Epithelial cell of prostate (primary cell): Measurements from ENCODE around the gene RNF41.

Experiments used
- DNase-seq: peaks from one replicate; pipeline ENCODE4 v3.0.0-alpha.2; 2011; ENCODE audit warnings: low read depth, low spot score
- H3K27ac ChIP-seq: fragments of 450-650 bp; 2 replicates; pipeline ENCODE4 v1.5.1; 2017; ENCODE audit warnings: mild to moderate bottlenecking

The RNF41 gene

GRCh38 chr12:56247923-56248322, 26.2 kb upstream of the RNF41 start:
- no peak for DNase-seq
- no peak overlapping the region for H3K27ac ChIP-seq

DNA sequence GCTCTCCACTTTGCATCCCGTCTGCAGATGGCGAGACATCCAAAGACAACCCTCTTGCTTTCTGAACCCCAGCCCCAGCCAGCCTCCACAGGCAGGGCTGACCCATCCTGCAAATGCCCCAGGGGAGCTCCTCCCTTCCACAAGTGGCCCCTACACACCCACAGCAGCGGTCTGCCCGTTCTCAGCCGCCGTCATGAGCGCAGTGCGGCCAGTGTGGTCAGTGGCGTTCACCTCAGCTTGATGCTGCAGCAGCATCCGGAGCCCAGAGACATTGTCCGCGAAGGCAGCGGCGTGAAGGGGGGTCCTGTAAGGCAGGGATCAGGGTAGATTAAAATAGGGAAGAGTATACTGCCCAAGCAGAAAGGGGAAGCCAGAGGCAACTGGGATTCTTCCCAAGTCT, 22.8 kb upstream of the RNF41 start:
- DNase-seq: no peak

DNA sequence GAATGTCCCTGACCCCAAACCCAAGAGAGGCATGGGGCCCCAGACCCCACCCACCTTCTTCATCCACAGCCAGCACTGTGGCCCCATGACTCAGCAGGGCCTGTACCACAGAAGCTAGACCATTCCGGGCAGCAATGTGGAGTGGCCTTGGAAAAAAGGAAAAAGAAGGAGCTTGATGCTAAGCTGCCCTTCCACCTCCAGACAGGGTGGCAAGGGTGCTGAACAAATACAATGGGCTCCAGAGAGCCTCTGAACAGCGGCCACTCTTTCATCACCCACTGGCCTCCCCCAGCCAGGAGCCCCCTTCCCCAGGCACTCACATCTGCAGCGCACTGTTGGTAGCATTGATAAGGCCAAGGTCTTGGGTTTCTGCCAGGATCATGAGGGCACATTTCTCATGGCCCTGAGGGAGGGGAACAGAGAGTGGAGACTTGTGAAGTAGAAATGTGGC, 22.0 kb upstream of the RNF41 start:
- no peak overlapping the region for H3K27ac ChIP-seq
- no peak for DNase-seq

More for the DNA sequence above, 22.8 kb upstream of the RNF41 start:
- no peak overlapping the region for H3K27ac ChIP-seq

- no peak for DNase-seq
- H3K27ac ChIP-seq: no peak overlapping the region
Measured at GRCh38 chr12:56242986-56243385, 21.3 kb upstream of the RNF41 start.

DNA sequence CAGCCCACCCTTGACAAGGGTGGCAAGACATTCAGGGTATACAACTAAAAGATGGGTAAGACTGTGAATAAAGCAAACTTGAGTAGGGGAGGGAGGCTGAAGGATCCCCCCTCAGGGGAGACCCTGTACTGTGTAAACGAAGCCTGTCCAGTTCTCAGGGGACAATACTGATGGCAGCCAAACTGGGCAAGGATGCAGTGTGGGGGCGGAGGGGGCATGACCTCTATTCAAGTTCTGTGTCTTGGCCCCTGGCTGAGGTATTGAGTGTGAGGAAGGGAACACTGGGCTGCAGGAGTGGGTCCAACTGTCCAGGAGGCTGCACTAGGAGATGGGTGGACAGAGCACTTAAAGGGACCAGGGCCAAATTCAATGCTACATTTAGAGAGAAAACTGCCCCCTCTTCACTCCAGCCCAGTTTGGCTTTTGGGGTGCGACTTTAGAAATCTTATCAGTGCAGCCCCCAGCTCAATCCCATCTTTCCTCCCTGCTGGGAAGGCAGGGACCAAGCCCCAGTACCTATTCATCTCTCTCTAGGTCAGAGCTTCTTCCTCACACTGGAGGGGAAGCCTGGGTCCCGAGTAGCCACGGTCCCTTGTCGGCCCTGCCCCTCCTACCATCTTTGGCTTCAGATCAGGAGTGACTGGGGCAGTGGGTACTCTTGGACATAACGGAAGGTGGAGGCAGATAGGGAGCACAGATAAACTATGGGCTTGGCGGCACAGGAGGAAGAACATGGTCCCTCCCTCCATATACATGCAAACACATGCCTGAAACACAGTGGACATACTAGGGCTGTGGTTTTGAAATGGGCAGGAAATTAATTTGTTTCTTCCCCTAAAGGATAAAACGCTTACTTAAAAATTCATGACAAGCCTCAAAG, 19.9 kb upstream of the RNF41 start:
- H3K27ac ChIP-seq: no peak overlapping the region
- DNase-seq: no peak

DNA sequence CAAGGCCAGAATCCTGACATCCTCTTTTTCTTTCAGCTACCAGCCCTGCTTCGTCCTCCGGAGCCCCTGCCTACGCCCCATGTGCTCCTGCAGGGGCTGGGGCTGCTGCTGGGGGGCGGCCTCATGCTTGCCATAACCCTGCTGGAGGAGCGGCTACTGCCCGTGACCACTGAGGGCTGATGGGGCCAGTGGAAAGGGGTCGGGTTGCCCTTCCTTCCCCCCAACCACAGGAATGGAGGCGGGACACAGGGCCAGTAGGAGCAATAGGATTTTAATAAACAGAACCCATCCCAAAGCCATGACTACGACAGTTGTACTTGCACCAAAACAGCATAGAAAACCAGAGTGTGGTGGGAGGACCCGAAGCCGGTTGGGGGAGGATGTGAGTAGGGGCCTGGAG, 15.8 kb upstream of the RNF41 start:
- no peak overlapping the region for H3K27ac ChIP-seq
- DNase-seq: no peak

- DNase-seq: no peak
- H3K27ac ChIP-seq: no peak overlapping the region
Measured at GRCh38 chr12:56236985-56237384, 15.3 kb upstream of the RNF41 start.

GRCh38 chr12:56236091-56236490, 14.4 kb upstream of the RNF41 start:
- no peak for DNase-seq
- no peak overlapping the region for H3K27ac ChIP-seq

DNA sequence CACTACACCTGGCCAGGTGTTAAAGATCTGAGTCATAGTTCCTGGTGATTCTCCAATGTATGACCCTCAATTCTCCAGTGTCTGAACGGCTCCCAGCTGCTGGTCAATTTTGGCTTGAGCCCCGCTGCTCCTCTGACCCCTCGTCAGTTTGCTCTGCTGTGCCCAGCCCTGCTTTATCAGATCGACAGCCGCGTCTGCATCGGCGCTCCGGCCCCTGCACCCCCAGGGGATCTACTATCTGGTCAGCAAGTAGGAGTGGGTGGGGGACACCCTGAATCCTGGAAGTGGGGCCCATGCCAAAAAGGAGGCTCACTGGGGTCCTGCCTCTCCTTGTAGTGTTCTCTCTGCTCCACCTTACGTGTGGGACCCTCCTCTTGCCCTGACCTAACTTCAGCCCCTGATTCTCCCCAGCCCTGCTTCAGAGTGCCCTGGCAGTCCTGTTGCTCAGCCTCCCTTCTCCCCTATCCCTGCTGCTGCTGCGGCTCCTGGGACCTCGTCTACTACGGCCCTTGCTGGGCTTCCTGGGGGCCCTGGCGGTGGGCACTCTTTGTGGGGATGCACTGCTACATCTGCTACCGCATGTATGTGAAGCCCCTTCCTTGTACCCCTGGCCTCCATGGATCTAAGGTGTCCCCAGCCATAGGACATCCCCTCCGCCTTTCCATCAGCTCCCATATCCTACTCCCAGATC, 13.2 kb upstream of the RNF41 start:
- no peak overlapping the region for H3K27ac ChIP-seq
- no peak for DNase-seq

DNA sequence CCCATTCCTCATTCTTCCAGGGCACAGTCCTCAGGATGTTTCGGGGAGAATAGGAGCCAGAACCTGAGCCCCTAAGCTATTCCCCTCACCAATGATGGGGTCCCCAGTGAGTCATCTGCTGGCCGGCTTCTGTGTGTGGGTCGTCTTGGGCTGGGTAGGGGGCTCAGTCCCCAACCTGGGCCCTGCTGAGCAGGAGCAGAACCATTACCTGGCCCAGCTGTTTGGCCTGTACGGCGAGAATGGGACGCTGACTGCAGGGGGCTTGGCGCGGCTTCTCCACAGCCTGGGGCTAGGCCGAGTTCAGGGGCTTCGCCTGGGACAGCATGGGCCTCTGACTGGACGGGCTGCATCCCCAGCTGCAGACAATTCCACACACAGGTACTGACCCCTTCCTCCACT, 9.5 kb upstream of the RNF41 start:
- DNase-seq: no peak
- H3K27ac ChIP-seq: no peak overlapping the region

DNA sequence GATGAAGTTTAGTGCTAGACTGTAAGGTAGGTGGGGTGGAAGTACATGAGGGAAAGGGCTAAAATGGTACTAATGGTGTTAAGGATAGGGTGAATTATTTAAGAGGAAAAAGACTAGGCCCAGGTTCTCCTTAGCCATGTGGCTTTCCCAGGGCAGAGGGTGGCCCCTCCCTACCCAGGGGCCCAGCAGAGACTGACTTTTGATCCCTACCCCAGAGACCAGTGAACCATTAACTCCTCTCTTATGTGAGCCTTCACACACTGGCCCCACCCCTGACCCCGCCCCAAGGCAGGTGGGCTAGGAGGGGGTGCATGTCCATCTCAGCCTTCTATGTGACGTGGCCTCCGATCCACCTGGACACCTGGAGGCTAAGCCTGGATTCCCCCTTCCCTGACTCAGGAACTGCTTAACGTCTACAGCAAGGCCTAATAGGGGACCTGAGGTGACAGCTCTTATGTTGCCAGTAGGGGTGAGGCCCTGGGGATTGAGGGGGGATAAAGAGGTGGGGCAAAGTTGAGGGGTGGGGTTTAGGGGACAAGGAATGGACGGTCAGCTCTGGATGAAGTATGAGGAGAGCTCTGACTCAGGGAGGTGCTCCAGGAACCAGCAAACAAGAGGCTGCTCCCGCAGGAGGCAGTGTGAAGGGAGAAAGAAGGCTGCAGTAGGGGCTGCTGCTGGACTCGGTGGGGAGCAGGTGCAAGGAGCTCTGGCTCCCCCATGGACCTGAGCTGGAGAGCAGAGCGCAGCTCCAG, 8.9 kb upstream of the RNF41 start:
- no peak overlapping the region for H3K27ac ChIP-seq
- no peak for DNase-seq

- no peak within 1 kb of the TSS for H3K27ac ChIP-seq
- no peak for DNase-seq
Measured at GRCh38 chr12:56229916-56230431, 8.3 kb upstream of the RNF41 start, which contains the start of gene SLC39A5. SLC39A5 (plus strand) TSS chr12:56230051; CDS start chr12:56231275, 1,224 bp downstream.

DNA sequence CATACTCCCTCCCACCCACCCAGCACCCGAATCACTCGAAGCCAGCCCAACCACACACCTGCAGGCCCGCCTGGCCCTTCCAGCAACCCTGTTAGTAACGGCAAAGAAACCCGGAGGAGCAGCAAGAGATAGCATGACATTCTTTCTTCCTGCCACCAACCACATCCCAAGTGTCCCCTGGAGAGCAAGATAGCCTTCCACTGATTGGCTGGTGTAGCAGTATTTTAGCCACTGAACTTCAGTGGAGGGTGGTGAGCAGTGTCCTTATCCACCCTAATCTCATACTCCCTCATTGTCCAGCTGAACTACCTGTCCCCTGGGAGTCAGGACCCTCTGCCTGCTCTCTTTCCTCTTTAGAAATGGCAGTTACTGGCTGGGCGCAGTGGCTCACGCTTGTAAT, 7.4 kb upstream of the RNF41 start:
- no peak overlapping the region for H3K27ac ChIP-seq
- no peak for DNase-seq

GRCh38 chr12:56224954-56225353, 3.2 kb upstream of the RNF41 start:
- DNase-seq: no peak
- H3K27ac ChIP-seq: no peak overlapping the region

- H3K27ac ChIP-seq: peak within 1 kb of the TSS; percentile 55
- peak; percentile 72 for DNase-seq
Measured at GRCh38 chr12:56224102-56224701, 2.5 kb upstream of the RNF41 start, which contains the start of gene NABP2. NABP2 (plus strand) TSS chr12:56224342; CDS start chr12:56224857, 515 bp downstream.

DNA sequence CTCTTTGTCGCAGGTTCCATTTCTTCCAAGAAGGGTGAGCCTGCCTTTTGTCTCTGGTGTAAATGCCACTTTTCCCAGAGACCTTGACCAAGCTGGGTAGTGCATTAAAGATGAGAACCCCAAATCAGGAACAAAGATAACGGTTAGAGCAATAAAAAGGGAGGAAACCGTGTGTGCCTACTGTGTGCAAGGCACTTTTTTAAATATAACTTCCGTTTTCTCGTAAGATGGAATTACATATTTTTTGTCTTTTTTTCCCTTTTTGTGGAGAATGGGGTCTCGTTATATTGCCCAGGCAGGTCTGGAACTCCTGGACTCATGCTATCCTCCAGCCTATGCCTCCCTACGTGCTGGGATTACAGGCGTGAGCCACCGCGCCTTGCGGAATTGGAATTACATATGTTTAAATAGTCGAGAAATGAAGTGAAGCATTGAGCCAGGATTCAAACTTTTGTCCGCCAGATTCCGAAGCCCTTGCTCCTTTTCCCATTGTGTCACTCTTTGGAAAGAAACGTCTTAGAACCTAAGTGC, 1.9 kb upstream of the RNF41 start:
- DNase-seq: no peak
- H3K27ac ChIP-seq: peak overlapping the region; percentile 55

GRCh38 chr12:56222531-56222895, 791 bp upstream of the RNF41 start:
- peak overlapping the region; percentile 95 for H3K27ac ChIP-seq
- no peak for DNase-seq

DNA sequence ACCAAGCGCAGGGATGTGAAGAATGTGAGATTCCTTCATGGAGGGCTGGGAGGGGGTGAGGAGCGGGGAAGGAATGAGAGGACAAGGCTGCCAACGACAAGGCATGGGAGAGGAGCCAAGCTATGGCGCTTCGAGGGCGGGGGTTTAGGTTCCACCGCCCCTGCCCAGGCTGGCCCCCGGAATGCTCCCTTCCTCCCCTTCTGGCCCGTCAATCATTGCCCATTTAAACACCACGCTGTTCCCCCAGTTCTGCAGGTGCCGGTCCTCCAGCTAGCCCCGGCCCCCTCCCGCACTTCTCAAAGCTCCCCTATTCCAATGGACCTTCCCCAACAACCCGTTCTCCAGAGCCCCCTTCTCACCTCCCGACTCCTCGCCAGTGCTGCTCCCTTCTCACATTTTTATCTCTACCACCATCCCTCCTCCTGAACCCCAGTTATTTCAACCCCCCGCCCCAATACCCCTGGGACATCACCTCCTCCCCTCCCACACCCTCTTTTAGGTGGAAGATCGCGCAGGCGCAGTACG, 428 bp downstream of the RNF41 start:
- H3K27ac ChIP-seq: peak overlapping the region; percentile 95
- no peak for DNase-seq

- H3K27ac ChIP-seq: peak overlapping the region; percentile 95
- DNase-seq: no peak
Measured at GRCh38 chr12:56220611-56221231, 1.0 kb downstream of the RNF41 start.
